Measurements from ENCODE around the gene NEUROG3.
A peak's percentile ranks its signal among the peaks of the same experiment; 100 is the strongest.

- TF ChIP-seq CTCF (IDR thresholded peaks at IDR 0.05) (no peak), ZNF281 (CRISPR knock-in tag; IDR thresholded peaks at IDR 0.05) (0 out of 2 replicates have a peak, but pooled peaks have one; percentile 26), ZNF423 (CRISPR knock-in tag; IDR thresholded peaks at IDR 0.05) (peak; percentile 61), MYBL2 (CRISPR knock-in tag; IDR thresholded peaks at IDR 0.05) (no peak; the same call in 1 of the 2 replicates), USF1 (CRISPR knock-in tag; IDR thresholded peaks at IDR 0.05) (no peak), ATF2 (CRISPR knock-in tag; IDR thresholded peaks at IDR 0.05; ENCODE audit: borderline replicate concordance, low read depth) (no peak), TEAD1 (CRISPR knock-in tag; IDR thresholded peaks at IDR 0.05) (no peak), NFE2L1 (CRISPR knock-in tag; IDR thresholded peaks at IDR 0.05) (no peak), MLX (CRISPR knock-in tag; IDR thresholded peaks at IDR 0.05) (no peak), GTF2I (CRISPR knock-in tag; conservative IDR thresholded peaks at IDR 0.05) (no peak), ZSCAN18 (CRISPR knock-in tag; IDR thresholded peaks at IDR 0.05) (no peak), FOXK1 (CRISPR knock-in tag; IDR thresholded peaks at IDR 0.05) (no peak), USF2 (CRISPR knock-in tag; IDR thresholded peaks at IDR 0.05) (no peak), ESRRA (CRISPR knock-in tag; IDR thresholded peaks at IDR 0.05; ENCODE audit: borderline replicate concordance) (no peak)
These were observed 4.3 kb upstream of the NEUROG3 start for GRCh38 chr10:69577268-69578232.
